SK-N-MC (cell line): Measurements from ENCODE around the gene AQR.

Experiments
- EZH2 ChIP-seq: fragments of 200-600 bp; sonication (generic); IDR thresholded peaks from one replicate; pipeline ENCODE4 v1.6.1; 2017; ENCODE audit warnings: antibody characterized with exemption
- POLR2AphosphoS5 ChIP-seq: IDR thresholded peaks from 2 replicates; pipeline ENCODE4 v1.6.1; 2012; ENCODE audit warnings: mild to moderate bottlenecking, low read depth, low read length, borderline replicate concordance

DNA sequence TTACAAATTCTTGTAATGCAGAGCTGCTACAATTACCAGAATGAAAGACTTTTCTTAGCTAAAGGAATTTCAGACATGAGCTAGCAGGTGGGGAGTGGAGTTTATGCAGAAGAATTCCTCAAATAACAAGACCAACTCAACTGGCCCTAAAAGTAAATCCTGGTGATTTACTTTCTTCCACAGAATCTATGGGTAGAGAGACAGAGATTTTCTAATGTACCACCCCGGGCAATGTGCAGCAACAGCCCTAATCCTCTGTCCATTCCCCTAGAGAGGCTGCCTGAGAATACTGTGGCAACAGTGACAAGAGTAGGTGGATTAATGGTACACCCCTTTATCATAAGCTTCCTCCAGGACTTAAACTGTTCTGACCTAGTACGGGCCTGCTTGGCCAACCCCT, 55.2 kb downstream of the AQR start:
- no peak for TF ChIP-seq EZH2
- TF ChIP-seq POLR2AphosphoS5: no peak
